Activated naive CD8-positive, alpha-beta T cell treated with anti-CD3 and anti-CD28 coated beads, Interleukin-2, amount 10 ng/mL, durations not matched to agents 7 days and 5 days (primary cell): ENCODE results near the gene PPP2R2D. TPM values are rescaled to one million over a fixed set of nuclear protein-coding genes. Genes with fewer than 3 reads are reported as not detected.

ENCODE experiments used
- ATAC-seq: fragments of 150-1000 bp; cut with Tn5 transposase; one replicate; pipeline ENCODE4 v1.10.0; 2021; ENCODE audit warnings: low read depth, moderate library complexity
- POLR2A ChIA-PET: fragments of 350-600 bp; sonication (Branson Sonifier 250); formaldehyde crosslinking; loops from one replicate; lab custom pipeline; 2021; ENCODE audit warnings: antibody characterized with exemption; lab: Charles Lee
- DNase-seq: peaks from one replicate; pipeline ENCODE4 v3.0.0; 2021
- H3K27ac Mint-ChIP-seq: one replicate; pipeline ENCODE4 v1.8.0; 2022; ENCODE audit warnings: mild to moderate bottlenecking, mixed read lengths
- H3K27me3 Mint-ChIP-seq: one replicate; pipeline ENCODE4 v1.8.0; 2022; ENCODE audit warnings: mild to moderate bottlenecking, moderate library complexity, mixed read lengths
- H3K36me3 Mint-ChIP-seq: one replicate; pipeline ENCODE4 v1.8.0; 2021; ENCODE audit warnings: mild to moderate bottlenecking, mixed read lengths
- H3K4me1 Mint-ChIP-seq: one replicate; pipeline ENCODE4 v1.8.0; 2021; ENCODE audit warnings: mixed read lengths
- H3K4me3 Mint-ChIP-seq: one replicate; pipeline ENCODE4 v1.8.0; 2022; ENCODE audit warnings: mild to moderate bottlenecking, moderate library complexity, mixed read lengths
- H3K9me3 Mint-ChIP-seq: one replicate; pipeline ENCODE4 v1.8.0; 2021; ENCODE audit warnings: mixed read lengths
- total RNA-seq, 2 experiments: library from RNA; stranded (reverse); gene quantifications; one replicate each; pipeline ENCODE4 v1.2.3, GENCODE V29; 2021

PPP2R2D gene
- total RNA-seq, 2 experiments from 2014 or later: 39.9 to 45.6 TPM

DNA sequence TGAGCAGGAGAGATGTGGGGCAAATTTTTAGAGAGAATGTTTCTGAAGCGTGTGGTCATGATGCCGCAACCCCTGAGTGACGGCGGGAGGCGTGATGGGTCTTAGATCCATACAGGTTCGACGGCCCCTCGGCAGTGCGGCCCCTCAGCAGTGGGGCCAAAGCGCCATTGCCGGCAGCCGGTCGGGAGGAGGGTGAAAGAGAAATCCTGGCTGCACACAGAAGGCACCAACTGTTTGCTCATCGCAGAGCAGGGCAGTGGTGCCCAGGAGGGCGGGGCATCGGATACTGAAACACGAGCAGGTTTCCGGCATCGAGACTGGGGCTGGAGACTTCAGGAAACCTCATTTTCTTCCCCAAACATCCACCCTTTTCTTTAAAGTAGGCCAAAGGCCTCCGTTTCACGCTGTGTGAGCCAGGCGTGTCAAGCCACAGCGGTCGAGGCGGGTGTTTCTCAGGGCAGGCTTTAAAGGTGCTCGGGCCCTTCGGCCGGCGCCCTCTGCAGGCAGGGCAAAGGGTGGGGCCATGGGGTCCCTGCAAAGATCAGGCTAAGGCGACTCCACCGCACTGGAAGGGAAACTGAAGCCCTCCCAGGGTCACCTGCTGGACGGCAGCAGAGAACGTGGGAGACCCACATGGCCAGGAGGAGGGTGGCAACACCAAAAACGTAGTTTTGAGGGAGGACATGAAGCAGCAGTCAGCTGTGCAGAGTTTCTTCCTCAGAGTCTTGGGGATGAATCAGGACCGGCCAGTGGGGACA, 42.0 kb upstream of the PPP2R2D start:
- Mint-ChIP-seq H3K27ac (no peak overlapping the region), H3K4me1 (no peaks in the 10 kb centered on the region), H3K4me3 (no peak overlapping the region), H3K36me3 (no peaks in the 10 kb centered on the region), H3K9me3 (no peaks in the 10 kb centered on the region), H3K27me3 (peaks cover 5% of the 10 kb centered on the region)
- ATAC-seq: no peak
- POLR2A ChIA-PET: no interaction called here
- no peak for DNase-seq

DNA sequence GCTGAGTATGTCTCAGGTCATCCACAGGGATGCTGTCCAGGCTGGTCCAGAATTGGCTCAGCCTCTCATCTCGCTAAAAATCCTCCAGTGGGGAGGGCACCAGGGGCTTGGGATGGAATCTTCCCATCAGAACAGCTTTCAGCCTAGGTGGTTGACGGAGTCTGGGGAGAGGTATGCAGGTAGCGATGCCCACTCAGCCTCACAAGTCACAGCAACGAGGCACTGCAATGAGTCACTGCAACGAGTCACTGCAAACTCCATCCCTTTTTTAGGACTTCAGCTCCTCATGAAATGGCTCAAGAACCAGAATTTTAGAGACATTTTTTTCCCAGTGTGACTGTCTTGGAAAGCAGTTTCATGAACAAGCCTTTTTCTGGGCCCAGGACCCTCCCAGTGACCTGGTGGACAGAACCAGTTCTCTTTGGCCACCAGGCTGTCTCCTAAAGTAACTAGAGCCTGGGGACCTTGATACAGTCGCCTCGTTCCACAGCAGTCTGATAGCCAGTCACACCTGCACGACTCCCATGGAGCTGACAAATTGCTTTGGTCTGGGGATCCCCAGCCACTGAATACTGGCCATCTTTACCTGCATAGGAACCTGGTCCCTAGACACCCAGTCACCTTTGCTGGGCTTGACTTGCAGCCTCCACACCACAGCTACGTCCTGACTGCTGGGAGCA, 41.3 kb upstream of the PPP2R2D start:
- DNase-seq (no peak), ATAC-seq (no peak)
- no peaks in the 10 kb centered on the region for H3K9me3 Mint-ChIP-seq
- H3K36me3 Mint-ChIP-seq: no peaks in the 10 kb centered on the region
- POLR2A ChIA-PET: no interaction called here
- peaks cover 5% of the 10 kb centered on the region for H3K27me3 Mint-ChIP-seq
- H3K4me1 Mint-ChIP-seq: no peaks in the 10 kb centered on the region
- no peak overlapping the region for H3K27ac Mint-ChIP-seq
- H3K4me3 Mint-ChIP-seq: no peak overlapping the region

DNA sequence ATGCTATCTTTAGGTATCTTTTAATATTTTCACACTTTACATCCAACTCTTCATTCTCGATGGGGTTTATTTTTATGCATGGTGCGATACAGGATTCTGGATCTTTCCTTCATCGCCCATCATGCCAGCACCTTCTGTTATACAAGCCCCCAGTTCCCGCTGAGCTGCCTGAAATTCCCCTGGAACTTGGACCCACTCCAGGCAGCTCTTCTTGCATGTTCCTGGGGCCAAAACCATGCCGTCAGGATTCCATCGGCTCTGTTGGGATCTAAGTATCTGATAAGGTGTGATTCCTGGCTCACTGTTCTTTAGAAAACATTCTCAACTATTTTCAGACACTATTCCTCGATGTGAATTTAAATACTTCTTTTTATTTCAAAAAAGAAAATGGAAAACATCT, 40.5 kb upstream of the PPP2R2D start:
- DNase-seq (no peak), ATAC-seq (no peak)
- H3K36me3 Mint-ChIP-seq: no peaks in the 10 kb centered on the region
- H3K27ac Mint-ChIP-seq: no peak overlapping the region
- H3K4me3 Mint-ChIP-seq: no peak overlapping the region
- H3K27me3 Mint-ChIP-seq: peaks cover 7% of the 10 kb centered on the region
- H3K9me3 Mint-ChIP-seq: no peaks in the 10 kb centered on the region
- POLR2A ChIA-PET: no interaction called here
- no peaks in the 10 kb centered on the region for H3K4me1 Mint-ChIP-seq

DNA sequence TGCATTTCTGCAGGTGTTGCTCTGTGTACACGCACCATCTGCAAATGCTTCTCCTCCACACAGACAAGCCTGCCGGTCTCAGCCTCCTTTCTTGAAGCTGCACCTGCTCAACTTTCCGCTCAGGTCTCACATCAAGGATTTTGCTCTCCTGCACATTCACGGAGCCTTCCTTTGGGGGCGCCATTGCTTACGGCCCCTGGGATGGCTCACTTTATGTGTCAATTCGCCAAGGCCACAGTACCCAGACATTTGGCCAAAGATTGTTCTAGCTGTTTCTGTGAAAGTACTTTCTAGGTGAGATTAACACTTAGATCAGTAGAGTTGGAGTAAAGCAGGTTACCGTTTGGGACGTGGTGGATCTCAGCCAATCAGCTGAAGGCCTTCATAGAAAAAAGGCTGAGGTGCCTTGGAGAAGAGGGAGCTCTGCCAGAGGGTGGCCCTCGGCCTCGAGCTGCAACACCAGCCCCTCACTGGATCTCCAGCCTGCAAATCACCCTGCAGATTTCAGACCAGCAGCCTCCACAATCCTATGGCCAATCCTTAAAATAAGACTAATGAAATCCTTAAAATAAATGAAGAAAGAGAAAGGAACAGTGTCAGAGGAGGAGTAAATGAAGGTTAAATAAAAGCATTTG, 39.9 kb upstream of the PPP2R2D start:
- POLR2A ChIA-PET: interaction anchor here (1.2 kb wide), 1 partner anchor 10 kb away, joined by 3 read pairs; no protein-coding TSS in a partner anchor
- no peaks in the 10 kb centered on the region for H3K9me3 Mint-ChIP-seq
- H3K36me3 Mint-ChIP-seq: no peaks in the 10 kb centered on the region
- no peak overlapping the region for H3K4me3 Mint-ChIP-seq
- no peaks in the 10 kb centered on the region for H3K4me1 Mint-ChIP-seq
- ATAC-seq: no peak
- H3K27me3 Mint-ChIP-seq: peaks cover 7% of the 10 kb centered on the region
- DNase-seq: no peak
- H3K27ac Mint-ChIP-seq: no peak overlapping the region

DNA sequence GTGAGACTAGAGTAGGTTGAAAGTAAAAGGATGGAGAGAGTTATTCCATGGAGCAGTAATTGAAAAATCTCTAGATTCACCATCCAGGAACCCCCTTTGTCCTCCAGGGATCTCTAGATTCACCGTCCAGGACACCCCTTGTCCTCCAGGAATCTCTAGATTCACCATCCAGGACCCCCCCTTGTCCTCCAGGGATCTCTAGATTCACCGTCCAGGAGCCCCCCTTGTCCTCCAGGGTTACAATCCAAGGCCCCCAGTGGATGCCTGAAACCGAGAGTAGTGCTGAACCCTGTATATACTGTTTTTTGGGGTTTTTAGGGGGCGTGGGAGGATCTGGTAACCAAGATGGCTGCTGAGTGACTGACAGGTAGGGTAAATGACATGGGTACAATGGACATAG, 38.3 kb upstream of the PPP2R2D start:
- Mint-ChIP-seq H3K36me3 (no peaks in the 10 kb centered on the region), H3K4me3 (no peak overlapping the region), H3K27ac (no peak overlapping the region), H3K9me3 (no peaks in the 10 kb centered on the region), H3K27me3 (peaks cover 7% of the 10 kb centered on the region), H3K4me1 (no peaks in the 10 kb centered on the region)
- DNase-seq: no peak
- POLR2A ChIA-PET: no interaction called here
- no peak for ATAC-seq

DNA sequence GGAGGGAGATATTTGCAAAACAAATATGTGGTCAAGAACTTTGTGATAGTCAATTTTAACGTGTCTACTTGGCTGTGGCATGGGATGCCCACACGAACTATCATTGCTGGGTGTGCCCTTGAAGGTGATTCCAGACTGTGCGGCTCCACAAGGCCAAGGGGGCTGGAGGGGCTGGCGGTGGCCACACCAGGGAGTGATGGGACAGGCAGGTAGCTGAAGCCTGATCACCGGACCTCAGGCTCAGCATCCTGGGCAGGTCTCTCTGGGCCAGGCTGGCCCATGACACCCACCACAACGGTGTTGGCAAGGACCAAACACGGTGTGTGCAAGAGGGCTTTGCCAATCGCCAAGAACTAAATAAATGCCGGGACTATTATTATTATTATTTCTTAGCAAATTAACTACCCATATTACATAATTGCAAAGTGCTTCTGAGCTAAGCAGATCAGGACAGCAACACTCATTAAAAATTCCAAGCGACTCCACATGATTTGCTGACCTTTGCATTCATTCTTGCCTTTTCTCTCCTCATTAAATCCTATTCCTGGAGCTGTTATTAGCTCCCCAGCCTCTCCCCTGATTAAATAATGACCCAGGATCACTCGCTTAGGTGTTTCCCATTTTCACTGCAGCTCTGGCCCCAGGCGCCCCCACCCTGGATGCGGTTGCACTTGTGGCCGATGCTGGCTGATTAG, 35.4 kb upstream of the PPP2R2D start:
- ATAC-seq (no peak), DNase-seq (no peak)
- POLR2A ChIA-PET: no interaction called here
- Mint-ChIP-seq H3K4me3 (no peak overlapping the region), H3K36me3 (no peaks in the 10 kb centered on the region), H3K27ac (no peak overlapping the region), H3K9me3 (no peaks in the 10 kb centered on the region), H3K4me1 (no peaks in the 10 kb centered on the region), H3K27me3 (peaks cover 7% of the 10 kb centered on the region)

DNA sequence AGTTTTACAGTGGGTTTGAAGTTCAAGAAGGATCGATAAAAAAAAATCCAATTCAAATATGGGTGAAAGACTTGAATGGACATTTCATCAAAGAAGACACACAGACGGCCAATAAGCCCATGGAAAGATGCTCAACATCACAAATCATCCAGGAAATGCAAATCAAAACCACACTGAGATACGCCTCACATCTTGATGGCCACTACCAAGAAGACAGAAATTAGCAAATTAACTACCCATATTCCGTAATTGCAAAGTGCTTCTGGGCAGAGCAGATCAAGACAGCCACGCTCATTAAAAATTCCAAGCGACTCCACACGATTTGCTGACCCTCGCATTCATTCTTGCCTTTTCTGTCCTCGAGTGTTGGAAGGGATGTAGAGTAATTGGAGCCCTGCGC, 34.1 kb upstream of the PPP2R2D start:
- ATAC-seq: no peak
- no peaks in the 10 kb centered on the region for H3K9me3 Mint-ChIP-seq

DNA sequence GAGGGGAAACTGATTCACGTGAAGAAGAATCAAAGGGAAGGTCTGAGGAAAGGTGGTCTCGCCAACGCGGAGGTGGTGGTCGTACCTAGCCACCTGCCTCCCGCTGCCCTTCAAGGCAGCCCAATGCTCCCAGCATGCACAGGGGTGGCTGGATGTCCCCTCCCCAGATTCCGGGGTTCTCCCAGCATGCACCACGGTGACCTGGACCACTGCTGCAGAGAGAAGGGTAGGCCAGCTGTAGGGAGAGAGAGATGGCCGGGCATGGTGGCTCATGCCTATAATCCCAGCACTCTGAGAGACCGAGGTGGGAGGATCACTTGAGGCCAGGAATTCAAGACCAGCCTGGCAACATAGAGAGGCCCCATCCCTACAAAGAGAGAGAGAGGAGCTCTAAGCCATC, 32.4 kb upstream of the PPP2R2D start:
- H3K4me3 Mint-ChIP-seq: no peak overlapping the region
- H3K27ac Mint-ChIP-seq: no peak overlapping the region
- ATAC-seq: no peak
- no peaks in the 10 kb centered on the region for H3K4me1 Mint-ChIP-seq
- no peaks in the 10 kb centered on the region for H3K9me3 Mint-ChIP-seq
- H3K36me3 Mint-ChIP-seq: no peaks in the 10 kb centered on the region
- no peak for DNase-seq
- POLR2A ChIA-PET: no interaction called here
- H3K27me3 Mint-ChIP-seq: peaks cover 2% of the 10 kb centered on the region

More for the DNA sequence above, 34.1 kb upstream of the PPP2R2D start:
- no peaks in the 10 kb centered on the region for H3K36me3 Mint-ChIP-seq
- peaks cover 2% of the 10 kb centered on the region for H3K27me3 Mint-ChIP-seq
- no peak for DNase-seq
- no peak overlapping the region for H3K4me3 Mint-ChIP-seq
- no peak overlapping the region for H3K27ac Mint-ChIP-seq
- POLR2A ChIA-PET: no interaction called here
- no peaks in the 10 kb centered on the region for H3K4me1 Mint-ChIP-seq

DNA sequence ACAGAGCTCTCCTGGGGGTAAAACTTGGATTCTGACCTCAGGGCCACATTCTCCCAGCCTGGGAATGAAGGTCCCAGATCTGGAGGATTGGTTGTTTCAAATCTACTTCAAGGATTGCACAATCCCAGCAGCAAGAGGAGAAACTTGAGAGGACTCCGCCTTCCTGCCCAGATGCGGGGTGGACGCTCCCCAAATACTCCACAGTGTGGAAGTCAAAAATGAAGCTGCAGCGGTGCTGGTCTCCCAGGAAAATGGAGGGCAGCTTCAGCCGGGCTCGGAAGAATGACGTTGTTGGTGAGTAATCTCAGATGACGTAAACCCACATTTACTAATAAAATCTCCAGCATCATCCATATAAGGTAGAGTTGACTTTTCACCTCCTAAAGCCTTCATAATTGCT, 31.5 kb upstream of the PPP2R2D start:
- peaks cover 4% of the 10 kb centered on the region for H3K27me3 Mint-ChIP-seq
- H3K4me3 Mint-ChIP-seq: no peak overlapping the region
- POLR2A ChIA-PET: no interaction called here
- H3K36me3 Mint-ChIP-seq: no peaks in the 10 kb centered on the region
- ATAC-seq (no peak), DNase-seq (no peak)
- H3K27ac Mint-ChIP-seq: no peak overlapping the region
- H3K4me1 Mint-ChIP-seq: no peaks in the 10 kb centered on the region
- no peaks in the 10 kb centered on the region for H3K9me3 Mint-ChIP-seq

DNA sequence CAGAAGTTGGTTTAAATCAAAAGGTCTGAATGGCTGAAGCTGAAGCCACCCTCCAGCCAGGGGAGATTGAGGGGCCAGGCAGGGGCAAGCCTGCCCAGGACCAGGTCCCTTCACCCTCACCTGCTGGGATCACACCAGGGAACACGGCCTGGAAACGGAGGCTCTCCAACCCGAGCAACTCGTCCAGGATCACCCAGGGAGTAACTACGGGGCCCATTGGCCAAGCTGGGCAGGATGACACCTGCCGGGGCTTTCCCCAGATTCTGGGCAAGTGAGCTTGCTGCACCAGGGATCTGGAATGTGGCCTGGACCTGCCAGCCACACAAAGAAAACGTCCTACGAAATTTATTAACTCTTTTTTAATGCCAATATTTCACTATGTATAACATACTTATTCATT, 30.4 kb upstream of the PPP2R2D start:
- no peak for DNase-seq
- H3K27ac Mint-ChIP-seq: no peak overlapping the region
- POLR2A ChIA-PET: interaction anchor here (1.6 kb wide), 1 partner anchor 9 kb away, joined by 3 read pairs; no protein-coding TSS in a partner anchor
- ATAC-seq: no peak
- H3K4me3 Mint-ChIP-seq: no peak overlapping the region
- H3K36me3 Mint-ChIP-seq: no peaks in the 10 kb centered on the region
- H3K4me1 Mint-ChIP-seq: peaks cover 3% of the 10 kb centered on the region
- peaks cover 8% of the 10 kb centered on the region for H3K27me3 Mint-ChIP-seq
- H3K9me3 Mint-ChIP-seq: no peaks in the 10 kb centered on the region

DNA sequence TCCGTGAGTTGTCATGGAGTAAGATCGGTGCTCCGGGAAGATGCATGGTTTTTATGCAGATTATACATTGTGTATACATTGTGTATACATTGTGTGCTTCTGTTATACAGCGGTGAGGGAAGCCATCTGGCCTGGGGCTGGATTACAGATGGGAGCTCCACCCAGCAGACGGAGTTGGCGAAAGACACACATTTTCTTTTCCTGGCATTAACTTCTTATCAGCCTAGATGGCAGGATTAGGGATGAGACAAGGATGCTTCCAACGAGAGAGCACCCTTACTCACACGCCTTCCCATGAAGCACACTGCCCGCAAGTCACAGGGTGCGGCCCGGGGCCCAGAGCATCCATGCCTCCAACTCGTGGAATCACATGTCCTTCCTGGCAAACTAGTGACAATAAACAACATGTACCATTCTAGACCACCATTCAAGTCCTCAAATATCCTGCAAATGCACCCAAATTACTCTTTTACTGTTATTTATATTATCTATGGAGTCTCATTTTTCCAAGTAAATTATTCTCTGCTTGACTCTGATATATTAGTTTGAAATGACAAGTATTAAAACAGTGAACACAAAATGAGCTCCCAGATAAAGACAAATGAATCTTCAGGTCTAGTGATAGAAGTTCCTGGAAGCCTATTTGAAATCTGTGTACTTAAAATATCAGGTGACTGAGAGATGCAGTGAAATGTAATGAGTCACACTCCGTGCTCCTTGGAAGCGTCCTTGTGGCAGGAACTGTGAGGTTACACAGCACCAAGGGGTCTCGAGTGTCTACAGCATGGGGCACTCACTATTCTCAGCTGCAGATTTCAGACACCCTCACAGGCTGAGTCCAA, 29.8 kb upstream of the PPP2R2D start:
- peaks cover 8% of the 10 kb centered on the region for H3K27me3 Mint-ChIP-seq
- POLR2A ChIA-PET: interaction anchor here (1.6 kb wide), 1 partner anchor 10 kb away, joined by 3 read pairs; no protein-coding TSS in a partner anchor
- H3K4me3 Mint-ChIP-seq: no peak overlapping the region
- no peaks in the 10 kb centered on the region for H3K9me3 Mint-ChIP-seq
- H3K4me1 Mint-ChIP-seq: peaks cover 3% of the 10 kb centered on the region
- no peaks in the 10 kb centered on the region for H3K36me3 Mint-ChIP-seq
- no peak overlapping the region for H3K27ac Mint-ChIP-seq
- no peak for DNase-seq
- ATAC-seq: no peak

DNA sequence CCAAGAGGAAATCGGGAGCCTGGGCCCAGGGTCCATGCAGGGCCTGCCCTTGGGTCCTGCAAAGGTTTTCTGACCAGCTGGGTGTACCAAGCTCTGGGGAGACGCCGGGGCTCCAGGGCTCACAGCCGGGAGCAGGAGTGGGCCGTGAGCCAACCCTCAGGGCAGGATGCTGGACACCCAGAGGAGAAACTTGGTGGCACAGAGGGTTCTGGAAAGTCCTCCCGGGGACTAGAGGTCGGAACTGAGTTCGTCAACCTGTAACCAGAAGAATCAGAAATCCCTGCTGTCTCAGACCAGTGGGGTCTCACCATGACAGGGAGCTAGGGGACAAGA, 29.2 kb upstream of the PPP2R2D start:
- peaks cover 10% of the 10 kb centered on the region for H3K27me3 Mint-ChIP-seq
- DNase-seq (no peak), ATAC-seq (no peak)
- H3K4me1 Mint-ChIP-seq: peaks cover 3% of the 10 kb centered on the region
- POLR2A ChIA-PET: no interaction called here
- H3K9me3 Mint-ChIP-seq: no peaks in the 10 kb centered on the region
- H3K36me3 Mint-ChIP-seq: no peaks in the 10 kb centered on the region
- no peak overlapping the region for H3K27ac Mint-ChIP-seq
- no peak overlapping the region for H3K4me3 Mint-ChIP-seq
